Cardiac fibroblast (primary cell): Measurements from ENCODE around the gene CYP2J2.

ENCODE experiments used
- DNase-seq, 2 donors: peaks; one replicate each; pipeline versions ENCODE4 v3.0.0 to v3.0.0-alpha.2; 2010; ENCODE audit warnings: low read depth in 2 of 2
- H3K4me3 ChIP-seq, 2 donors: replicated peaks in 1 of 2; 1 replicate in 1 of 2; 2 replicates in 1 of 2; pipeline ENCODE4 v1.5.1; 2011; ENCODE audit warnings: low read depth in 2 of 2, low read length in 2 of 2, mild to moderate bottlenecking in 2 of 2, moderate library complexity in 1 of 2
- CTCF ChIP-seq: IDR thresholded peaks from one replicate; pipeline ENCODE4 v1.5.1; 2011; ENCODE audit warnings: low read depth, mild to moderate bottlenecking, low read length, inconsistent platforms

CYP2J2 gene

GRCh38 chr1:59967141-59967697 is 40.6 kb upstream of the CYP2J2 start:
- DNase-seq: no peak
- TF ChIP-seq CTCF: no peak
- H3K4me3 ChIP-seq: no peak overlapping the region

GRCh38 chr1:59952065-59952464 is 25.5 kb upstream of the CYP2J2 start:
- no peak overlapping the region for H3K4me3 ChIP-seq
- DNase-seq: peak in 1 of 2 donors; percentile 35
- TF ChIP-seq CTCF: no peak

GRCh38 chr1:59949648-59950047 is 23.1 kb upstream of the CYP2J2 start:
- no peak for TF ChIP-seq CTCF
- H3K4me3 ChIP-seq: no peak overlapping the region

GRCh38 chr1:59948990-59949389 is 22.4 kb upstream of the CYP2J2 start:
- DNase-seq: no peak
- H3K4me3 ChIP-seq: no peak overlapping the region
- TF ChIP-seq CTCF: no peak

More at GRCh38 chr1:59949648-59950047, 23.1 kb upstream of the CYP2J2 start:
- no peak for DNase-seq

GRCh38 chr1:59947047-59947938 is 20.7 kb upstream of the CYP2J2 start:
- DNase-seq: peak; percentile 77 to 80
- TF ChIP-seq CTCF: peak; percentile 92
- no peak overlapping the region for H3K4me3 ChIP-seq

GRCh38 chr1:59945790-59946189 is 19.2 kb upstream of the CYP2J2 start:
- H3K4me3 ChIP-seq: no peak overlapping the region
- TF ChIP-seq CTCF: no peak

More at GRCh38 chr1:59945790-59946189, 19.2 kb upstream of the CYP2J2 start:
- DNase-seq: no peak
